Vagina (tissue), 2 donors: ENCODE results near the gene MAP4K2.

Source experiments
- CTCF ChIP-seq, 3 experiments: fragments of 450-650 bp in 2 of 3; fragments of 200-600 bp in 1 of 3; sonication (generic) in 1 of 3; IDR thresholded peaks; one replicate each; pipeline ENCODE4 v1.5.1; 2017 to 2019; ENCODE audit warnings: antibody characterized with exemption in 3 of 3, mild to moderate bottlenecking in 2 of 3, moderate library complexity in 2 of 3
- POLR2A ChIP-seq, 2 donors: fragments of 450-650 bp; IDR thresholded peaks; one replicate each; pipeline ENCODE4 v1.6.1; 2017; ENCODE audit warnings: antibody characterized with exemption in 2 of 2, mild to moderate bottlenecking in 2 of 2, moderate library complexity in 2 of 2
- POLR2AphosphoS5 ChIP-seq, 2 donors: sonication (generic); formaldehyde crosslinking; IDR thresholded peaks; one replicate each; pipeline ENCODE4 v1.9.0; 2017; ENCODE audit warnings: antibody characterized with exemption in 2 of 2, mild to moderate bottlenecking in 2 of 2, low read depth in 1 of 2; ENCODE audit not compliant: insufficient read depth in 1 of 2

GRCh38 chr11:64762674-64763525 lies 40.1 kb downstream of the MAP4K2 start:
- TF ChIP-seq CTCF (IDR thresholded peaks at IDR 0.05) (no peak), POLR2A (IDR thresholded peaks at IDR 0.05) (no peak), POLR2AphosphoS5 (IDR thresholded peaks at IDR 0.05; ENCODE audit: insufficient read depth in 1 of 2, low read depth in 1 of 2) (no peak)
